Hematopoietic multipotent progenitor cell treated with erythropoietin and hydrocortisone succinate and interleukin-3 and kit ligand, for 8 days (in vitro differentiated cells): ENCODE measurements around the gene G6PD.
A peak's percentile ranks its signal among the peaks of the same experiment; 100 is the strongest.
"Not testable (repeated sequence)": the region's sequence is repeated elsewhere in the genome, so short reads cannot be mapped to it uniquely, and the experiment has no call there.

Experiments
- DNase-seq: peaks from one replicate; pipeline ENCODE4 v3.0.0-alpha.2; 2015

Gene G6PD

GRCh38 chrX:154513716-154514115 lies 32.9 kb downstream of the G6PD start:
- DNase-seq = no peak

- DNase-seq = no peak
Measured at GRCh38 chrX:154512879-154513553, 33.6 kb downstream of the G6PD start.

GRCh38 chrX:154511761-154512160 lies 34.9 kb downstream of the G6PD start:
- DNase-seq = no peak

GRCh38 chrX:154509455-154509854 lies 37.2 kb downstream of the G6PD start:
- DNase-seq = no peak

- DNase-seq = no peak
Measured at GRCh38 chrX:154508384-154508745, 38.3 kb downstream of the G6PD start.

- no peak for DNase-seq
Measured at GRCh38 chrX:154507673-154508383, 38.8 kb downstream of the G6PD start.

- no peak for DNase-seq
Measured at GRCh38 chrX:154506483-154507332, 39.9 kb downstream of the G6PD start.

GRCh38 chrX:154505734-154506133 lies 40.9 kb downstream of the G6PD start:
- DNase-seq = no peak

- no peak for DNase-seq
Measured at GRCh38 chrX:154502989-154503388, 43.7 kb downstream of the G6PD start.

GRCh38 chrX:154502098-154502497 lies 44.5 kb downstream of the G6PD start:
- no peak for DNase-seq

- not testable (repeated sequence) for DNase-seq
Measured at GRCh38 chrX:154501423-154501822, 45.2 kb downstream of the G6PD start.

- peak; percentile 6 for DNase-seq
Measured at GRCh38 chrX:154496591-154497137, 50.0 kb downstream of the G6PD start.

GRCh38 chrX:154495472-154495922 lies 51.1 kb downstream of the G6PD start:
- DNase-seq = peak; percentile 92

GRCh38 chrX:154494715-154495114 lies 51.9 kb downstream of the G6PD start:
- DNase-seq = no peak

GRCh38 chrX:154490414-154491083 lies 56.1 kb downstream of the G6PD start, which contains the start of gene SLC10A3:
Gene SLC10A3, minus strand, starts transcription at chrX:154490629. Its CDS starts 1,689 bp downstream, at chrX:154488940.
- peak; percentile 93 for DNase-seq

GRCh38 chrX:154490021-154490413 lies 56.6 kb downstream of the G6PD start:
- peak; percentile 47 for DNase-seq

- no peak for DNase-seq
Measured at GRCh38 chrX:154489182-154489581, 57.5 kb downstream of the G6PD start.

- no peak for DNase-seq
Measured at GRCh38 chrX:154488336-154489075, 58.1 kb downstream of the G6PD start.

GRCh38 chrX:154487518-154488290 lies 58.9 kb downstream of the G6PD start:
- no peak for DNase-seq

GRCh38 chrX:154486396-154487207 lies 60.0 kb downstream of the G6PD start, which contains the start of gene UBL4A:
Gene UBL4A, minus strand, starts transcription at chrX:154486615. Its CDS starts 31 bp downstream, at chrX:154486584.
- DNase-seq = peak; percentile 48
